ENCODE data around the gene TCF20.

GRCh38 chr22:42256930-42257329 lies 13.5 kb downstream of the TCF20 start:
- TF ChIP-seq CTCF (IDR thresholded peaks at IDR 0.05): no peak
- no peak for TF ChIP-seq POLR2A (IDR thresholded peaks at IDR 0.05)
